HG03060 (cell line): ENCODE results near the gene CPN1.
A peak's percentile ranks its signal among the peaks of the same experiment; 100 is the strongest.

ENCODE experiments used
- ATAC-seq: cut with Tn5 transposase; IDR thresholded peaks from one replicate; pipeline ENCODE4 v1.9.1; 2021; ENCODE audit warnings: low read depth, moderate number of reproducible peaks; ENCODE audit not compliant: unreplicated experiment

The CPN1 gene

GRCh38 chr10:99999319-100000108 lies 82.2 kb downstream of the CPN1 start:
- no peak for ATAC-seq

DNA sequence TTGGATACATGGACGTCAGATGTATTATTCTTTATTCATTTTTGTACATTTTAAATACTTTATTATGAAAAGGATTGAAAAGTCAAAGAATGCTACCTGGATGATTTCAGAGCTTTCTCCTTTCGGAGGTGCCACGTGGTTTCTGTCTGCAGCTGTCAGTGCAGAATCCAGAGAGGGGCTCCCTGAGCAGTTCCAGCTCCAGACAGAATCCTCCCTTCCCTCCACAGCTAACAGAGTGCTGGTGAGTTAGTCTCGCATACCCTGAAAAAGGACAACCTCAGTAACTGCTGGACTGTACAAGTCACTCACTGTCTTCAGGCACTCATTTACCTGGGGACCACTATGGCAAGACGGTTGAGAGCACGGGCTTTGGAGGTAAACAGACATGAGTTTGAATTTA lies 82.8 kb downstream of the CPN1 start:
- ATAC-seq: no peak

DNA sequence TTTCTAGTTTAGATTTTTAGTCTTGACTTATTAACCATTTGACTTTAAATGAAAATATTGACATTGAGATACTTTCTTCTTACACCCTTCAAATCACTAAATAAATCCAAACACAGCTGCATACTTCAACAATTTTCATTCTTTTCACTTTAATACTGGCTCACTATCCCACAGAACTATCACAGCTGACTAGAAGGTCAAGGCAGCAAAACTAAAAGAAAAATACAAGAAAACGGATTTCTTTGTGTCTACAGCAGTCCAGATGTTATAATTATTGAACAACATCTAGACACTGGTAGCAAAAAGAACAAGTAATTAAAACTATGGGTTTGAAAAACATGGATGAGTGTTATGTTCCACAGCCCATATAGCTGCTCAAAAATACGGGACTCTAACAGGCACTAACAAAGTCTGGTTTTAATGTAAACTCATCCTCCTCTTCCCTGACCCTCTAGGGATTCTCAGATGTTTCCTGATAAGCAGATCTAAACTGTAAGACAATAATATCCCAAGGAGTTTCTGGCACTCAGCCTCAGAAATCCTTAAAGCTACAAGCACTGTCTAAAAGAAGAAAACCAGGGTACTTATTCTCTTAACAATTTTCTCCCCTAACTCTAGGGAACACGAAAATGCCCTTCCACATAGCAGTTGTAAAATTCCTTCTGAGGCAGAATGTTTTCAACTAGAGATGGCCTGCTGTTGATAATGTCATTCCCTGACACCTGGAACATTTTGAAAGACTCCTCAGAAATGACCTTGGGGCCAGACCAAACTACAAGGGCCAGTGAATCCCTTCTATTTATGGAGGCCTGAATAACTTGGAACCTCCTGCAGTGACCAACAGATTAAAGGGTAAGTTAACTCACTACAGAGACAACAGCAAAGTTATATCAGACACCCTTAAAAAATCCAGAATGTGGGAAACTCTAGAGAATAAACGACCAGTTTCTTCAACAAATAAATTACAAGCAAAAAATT lies 84.7 kb downstream of the CPN1 start:
- no peak for ATAC-seq

- ATAC-seq: no peak
These were observed 86.0 kb downstream of the CPN1 start for GRCh38 chr10:99995713-99996112.

DNA sequence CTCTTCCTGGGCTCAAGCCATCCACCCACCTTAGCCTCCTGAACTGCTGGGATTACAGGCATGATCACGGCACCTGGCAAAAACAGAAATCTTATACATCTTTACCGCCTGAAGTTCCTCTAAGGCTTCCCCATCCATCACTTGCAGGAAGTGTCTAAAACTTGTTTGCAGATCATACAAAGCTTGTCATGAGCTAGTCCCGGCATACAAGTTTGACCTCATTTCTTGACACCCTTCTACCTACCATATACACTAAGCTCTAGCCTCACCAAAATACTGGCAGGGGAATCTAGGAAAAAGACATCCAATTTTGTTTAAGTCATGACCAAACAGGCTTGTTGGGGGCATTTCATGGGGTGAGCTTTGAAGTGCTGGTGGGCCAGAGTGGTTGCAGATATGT lies 86.4 kb downstream of the CPN1 start:
- ATAC-seq: no peak

- ATAC-seq: no peak
These were observed 86.9 kb downstream of the CPN1 start for GRCh38 chr10:99994801-99995200.

DNA sequence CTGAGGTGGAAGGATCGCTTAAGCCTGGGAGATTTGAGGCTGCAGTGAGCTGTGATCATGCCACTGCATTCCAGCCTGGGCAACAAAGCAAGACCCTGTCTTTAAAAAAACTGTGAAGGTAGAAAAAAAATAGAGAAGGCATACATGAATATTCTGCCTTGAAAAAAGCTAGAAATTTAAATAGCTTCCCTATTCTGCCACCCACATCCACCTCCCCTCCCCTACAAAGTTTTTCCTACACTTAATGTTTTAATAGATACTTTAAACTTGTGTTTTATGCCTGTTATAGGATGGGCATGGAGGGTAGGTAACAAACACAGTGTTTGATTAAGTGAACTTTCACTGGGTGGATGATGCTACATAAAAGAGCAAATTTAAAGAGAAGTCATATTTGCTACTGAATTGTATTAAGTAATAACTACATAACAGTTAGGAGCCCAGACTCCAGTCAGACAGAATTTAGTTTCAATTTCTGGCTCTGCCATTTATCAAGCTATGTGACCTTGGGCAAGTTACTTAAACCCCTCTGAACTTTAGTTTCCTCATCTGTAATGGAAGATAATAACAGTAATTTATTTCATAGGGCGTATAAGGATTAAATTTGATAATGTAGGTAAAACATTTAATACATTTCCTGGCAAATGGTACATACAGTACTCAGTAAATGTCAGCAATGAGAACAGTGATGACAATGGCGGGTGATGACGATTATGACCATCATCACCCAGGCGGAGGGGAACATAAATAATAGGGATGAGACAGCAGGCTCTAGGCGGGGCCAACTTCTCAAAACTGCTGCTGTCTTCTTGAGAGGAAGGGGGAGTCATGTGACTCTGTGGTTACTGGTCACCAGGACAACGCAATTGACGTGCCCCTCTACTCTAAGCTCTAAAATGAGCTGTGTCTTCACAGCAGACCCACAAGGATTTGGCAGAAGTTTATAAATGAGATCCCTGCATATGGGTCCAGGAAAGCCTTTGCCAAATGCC lies 87.7 kb downstream of the CPN1 start:
- ATAC-seq: peak; percentile 77
